Ishikawa (cell line): ENCODE data around the gene CD36.

Experiments
- CEBPB ChIP-seq: IDR thresholded peaks from 2 replicates; pipeline ENCODE4 v1.6.1; 2012
- CREB1 ChIP-seq: IDR thresholded peaks from 2 replicates; pipeline ENCODE4 v1.6.1; 2012; ENCODE audit warnings: low read depth
- EGR1 ChIP-seq: IDR thresholded peaks from 2 replicates; pipeline ENCODE4 v1.6.1; 2012
- EP300 ChIP-seq: IDR thresholded peaks from 2 replicates; pipeline ENCODE4 v1.6.1; 2012; ENCODE audit warnings: borderline replicate concordance
- FOXM1 ChIP-seq: IDR thresholded peaks from 2 replicates; pipeline ENCODE4 v1.6.1; 2012; ENCODE audit warnings: low read depth, borderline replicate concordance
- RAD21 ChIP-seq: IDR thresholded peaks from 2 replicates; pipeline ENCODE4 v1.6.1; 2012; ENCODE audit warnings: low read depth
- TAF1 ChIP-seq: IDR thresholded peaks from 2 replicates; pipeline ENCODE4 v1.6.1; 2012; ENCODE audit warnings: low read depth, mild to moderate bottlenecking
- TCF12 ChIP-seq: IDR thresholded peaks from 2 replicates; pipeline ENCODE4 v1.6.1; 2012; ENCODE audit warnings: low read depth
- YY1 ChIP-seq: IDR thresholded peaks from 2 replicates; pipeline ENCODE4 v1.6.1; 2012; ENCODE audit warnings: low read depth
- TF ChIP-seq, protein P1 (sequence below): IDR thresholded peaks from 2 replicates; pipeline ENCODE4 v1.6.1; 2012; ENCODE audit warnings: low read depth, mild to moderate bottlenecking
- TF ChIP-seq, protein P2 (sequence below): IDR thresholded peaks from 2 replicates; pipeline ENCODE4 v1.6.1; 2012

DNA sequence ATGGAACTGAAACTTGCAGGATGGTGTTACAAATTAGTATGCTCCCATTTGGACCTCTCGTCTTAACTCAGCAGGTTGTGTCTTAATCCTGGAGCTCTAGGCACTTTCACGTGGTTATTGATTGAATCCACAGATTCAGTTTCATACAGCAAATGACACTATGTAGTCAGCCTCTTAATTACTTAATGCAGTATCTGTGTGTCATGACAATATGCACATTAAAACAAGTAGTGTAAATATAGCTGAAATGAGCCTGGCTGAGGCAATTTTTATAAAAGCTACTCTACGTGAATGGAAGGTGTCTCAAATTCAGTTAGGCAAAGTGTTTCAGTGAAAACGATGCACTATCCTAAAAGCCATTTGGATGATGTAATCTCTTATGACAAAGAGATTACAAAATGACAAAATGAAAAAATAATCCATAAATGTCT, 86.8 kb downstream of the CD36 start:
- TF ChIP-seq, protein P1, sequence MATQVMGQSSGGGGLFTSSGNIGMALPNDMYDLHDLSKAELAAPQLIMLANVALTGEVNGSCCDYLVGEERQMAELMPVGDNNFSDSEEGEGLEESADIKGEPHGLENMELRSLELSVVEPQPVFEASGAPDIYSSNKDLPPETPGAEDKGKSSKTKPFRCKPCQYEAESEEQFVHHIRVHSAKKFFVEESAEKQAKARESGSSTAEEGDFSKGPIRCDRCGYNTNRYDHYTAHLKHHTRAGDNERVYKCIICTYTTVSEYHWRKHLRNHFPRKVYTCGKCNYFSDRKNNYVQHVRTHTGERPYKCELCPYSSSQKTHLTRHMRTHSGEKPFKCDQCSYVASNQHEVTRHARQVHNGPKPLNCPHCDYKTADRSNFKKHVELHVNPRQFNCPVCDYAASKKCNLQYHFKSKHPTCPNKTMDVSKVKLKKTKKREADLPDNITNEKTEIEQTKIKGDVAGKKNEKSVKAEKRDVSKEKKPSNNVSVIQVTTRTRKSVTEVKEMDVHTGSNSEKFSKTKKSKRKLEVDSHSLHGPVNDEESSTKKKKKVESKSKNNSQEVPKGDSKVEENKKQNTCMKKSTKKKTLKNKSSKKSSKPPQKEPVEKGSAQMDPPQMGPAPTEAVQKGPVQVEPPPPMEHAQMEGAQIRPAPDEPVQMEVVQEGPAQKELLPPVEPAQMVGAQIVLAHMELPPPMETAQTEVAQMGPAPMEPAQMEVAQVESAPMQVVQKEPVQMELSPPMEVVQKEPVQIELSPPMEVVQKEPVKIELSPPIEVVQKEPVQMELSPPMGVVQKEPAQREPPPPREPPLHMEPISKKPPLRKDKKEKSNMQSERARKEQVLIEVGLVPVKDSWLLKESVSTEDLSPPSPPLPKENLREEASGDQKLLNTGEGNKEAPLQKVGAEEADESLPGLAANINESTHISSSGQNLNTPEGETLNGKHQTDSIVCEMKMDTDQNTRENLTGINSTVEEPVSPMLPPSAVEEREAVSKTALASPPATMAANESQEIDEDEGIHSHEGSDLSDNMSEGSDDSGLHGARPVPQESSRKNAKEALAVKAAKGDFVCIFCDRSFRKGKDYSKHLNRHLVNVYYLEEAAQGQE, result no peak
- no peak for TF ChIP-seq TAF1
- TF ChIP-seq RAD21, result no peak
- TF ChIP-seq, protein P2, sequence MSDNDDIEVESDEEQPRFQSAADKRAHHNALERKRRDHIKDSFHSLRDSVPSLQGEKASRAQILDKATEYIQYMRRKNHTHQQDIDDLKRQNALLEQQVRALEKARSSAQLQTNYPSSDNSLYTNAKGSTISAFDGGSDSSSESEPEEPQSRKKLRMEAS, result no peak
- TF ChIP-seq FOXM1, result no peak
- TF ChIP-seq EGR1, result no peak
- TF ChIP-seq TCF12, result no peak
- no peak for TF ChIP-seq EP300
- TF ChIP-seq CEBPB, result 0 out of 2 replicates have a peak, but pooled peaks have one; percentile 2
- no peak for TF ChIP-seq CREB1
- TF ChIP-seq YY1, result no peak
